Mesenchymal stem cell (in vitro differentiated cells and primary cell): ENCODE measurements around the gene ATOX1.

ENCODE experiments used
- DNase-seq: peaks from one replicate; pipeline ENCODE4 v3.0.0-alpha.2; 2013
- H2AFZ ChIP-seq: one replicate; pipeline ENCODE4 v1.6.1; 2013; ENCODE audit warnings: low read depth, mild to moderate bottlenecking, control low read depth, inconsistent platforms, low read length, moderate library complexity
- H2AK5ac ChIP-seq: 2 replicates; pipeline ENCODE4 v1.6.1; 2013; ENCODE audit warnings: low read length, moderate library complexity, mild to moderate bottlenecking, inconsistent platforms; ENCODE audit not compliant: severe bottlenecking
- H2BK120ac ChIP-seq: one replicate; pipeline ENCODE4 v1.6.1; 2013; ENCODE audit warnings: low read depth, mild to moderate bottlenecking, inconsistent platforms, low read length, moderate library complexity
- H2BK12ac ChIP-seq, 2 experiments: one replicate each; pipeline ENCODE4 v1.6.1; 2013; ENCODE audit warnings: inconsistent platforms in 2 of 2, low read length in 2 of 2, mild to moderate bottlenecking in 2 of 2, moderate library complexity in 2 of 2, control low read depth in 1 of 2
- H2BK15ac ChIP-seq: one replicate; pipeline ENCODE4 v1.6.1; 2013; ENCODE audit warnings: mild to moderate bottlenecking, low read depth, inconsistent platforms; ENCODE audit not compliant: poor library complexity, severe bottlenecking
- H2BK5ac ChIP-seq: 2 replicates; pipeline ENCODE4 v1.6.1; 2013; ENCODE audit warnings: low read depth, mild to moderate bottlenecking, low read length, control low read depth, inconsistent platforms; ENCODE audit not compliant: poor library complexity, severe bottlenecking
- H3K14ac ChIP-seq, 2 experiments: one replicate each; pipeline ENCODE4 v1.6.1; 2013; ENCODE audit warnings: inconsistent platforms in 2 of 2, low read length in 2 of 2, control low read depth in 1 of 2, mild to moderate bottlenecking in 1 of 2, moderate library complexity in 1 of 2
- H3K18ac ChIP-seq, 2 experiments: one replicate each; pipeline ENCODE4 v1.6.1; 2013; ENCODE audit warnings: inconsistent platforms in 2 of 2, low read length in 2 of 2, control low read depth in 1 of 2, low read depth in 1 of 2, mild to moderate bottlenecking in 1 of 2
- H3K23ac ChIP-seq, 2 experiments: one replicate each; pipeline ENCODE4 v1.6.1; 2013; ENCODE audit warnings: inconsistent platforms in 2 of 2, low read length in 2 of 2, mild to moderate bottlenecking in 2 of 2, moderate library complexity in 2 of 2, control low read depth in 1 of 2
- H3K27ac ChIP-seq: 2 replicates; pipeline ENCODE4 v1.5.1; 2013; ENCODE audit warnings: mild to moderate bottlenecking, moderate library complexity, low read length, control low read depth, inconsistent platforms; ENCODE audit not compliant: poor library complexity, severe bottlenecking
- H3K27me3 ChIP-seq, 2 experiments: 2 replicates each; pipeline versions ENCODE4 v1.6.1 to v1.7.0; 2013; ENCODE audit warnings: low read length in 2 of 2, mild to moderate bottlenecking in 2 of 2, moderate library complexity in 2 of 2, control low read depth in 1 of 2, inconsistent platforms in 1 of 2; ENCODE audit not compliant: control insufficient read depth in 1 of 2, insufficient read depth in 1 of 2
- H3K36me3 ChIP-seq, 2 experiments: 2 replicates each; pipeline versions ENCODE4 v1.6.1 to v1.7.0; 2013; ENCODE audit warnings: low read length in 2 of 2, control low read depth in 1 of 2, inconsistent platforms in 1 of 2, low read depth in 1 of 2, mild to moderate bottlenecking in 1 of 2; ENCODE audit not compliant: insufficient read depth in 2 of 2, control insufficient read depth in 1 of 2
- H3K4ac ChIP-seq, 2 experiments: one replicate each; pipeline ENCODE4 v1.6.1; 2013; ENCODE audit warnings: inconsistent platforms in 2 of 2, low read length in 2 of 2, mild to moderate bottlenecking in 2 of 2, moderate library complexity in 2 of 2, control low read depth in 1 of 2, low read depth in 1 of 2
- H3K4me1 ChIP-seq: 2 replicates; pipeline ENCODE4 v1.6.1; 2013; ENCODE audit warnings: low read depth, low read length, control low read depth; ENCODE audit not compliant: control insufficient read depth, insufficient read depth
- H3K4me2 ChIP-seq: 2 replicates; pipeline ENCODE4 v1.6.1; 2013; ENCODE audit warnings: low read length, mild to moderate bottlenecking, inconsistent platforms; ENCODE audit not compliant: poor library complexity, severe bottlenecking
- H3K4me3 ChIP-seq, 2 experiments: 2 replicates each; pipeline versions ENCODE4 v1.5.1 to v1.7.0; 2013; ENCODE audit warnings: low read length in 2 of 2, mild to moderate bottlenecking in 2 of 2, control low read depth in 1 of 2, low read depth in 1 of 2; ENCODE audit not compliant: insufficient read depth in 1 of 2
- H3K79me1 ChIP-seq: replicated peaks from 2 replicates; pipeline ENCODE4 v1.6.1; 2013; ENCODE audit warnings: mild to moderate bottlenecking, control low read depth, low read length, inconsistent platforms; ENCODE audit not compliant: poor library complexity, severe bottlenecking
- H3K9ac ChIP-seq: 2 replicates; pipeline ENCODE4 v1.7.0; 2013; ENCODE audit warnings: mild to moderate bottlenecking, low read length, moderate library complexity
- H3K9me3 ChIP-seq: 2 replicates; pipeline ENCODE4 v1.7.0; 2013; ENCODE audit warnings: mild to moderate bottlenecking, low read length; ENCODE audit not compliant: control insufficient read depth
- H4K8ac ChIP-seq: one replicate; pipeline ENCODE4 v1.6.1; 2013; ENCODE audit warnings: inconsistent platforms, mild to moderate bottlenecking, low read length, moderate library complexity
- H4K91ac ChIP-seq: one replicate; pipeline ENCODE4 v1.6.1; 2013; ENCODE audit warnings: mild to moderate bottlenecking, low read length, inconsistent platforms
- WGBS: methylation state at CpG from one replicate; pipeline ENCODE4 v1.1.7; 2013; ENCODE audit warnings: mixed read lengths; 5-methylcytosine and 5-hydroxymethylcytosine counted together

Gene ATOX1

GRCh38 chr5:151770383-151771258 is 12.2 kb upstream of the ATOX1 start:
- no peaks in the 10 kb centered on the region for H3K27me3 ChIP-seq
- H3K79me1 ChIP-seq = peaks cover 4% of the 10 kb centered on the region
- peak overlapping the region; percentile 90 for H2BK5ac ChIP-seq
- H3K4me2 ChIP-seq = peak overlapping the region; percentile 76
- WGBS = 9% methylated on average over 74 of the region's 75 CpGs
- H2AFZ ChIP-seq = peak overlapping the region; percentile 84
- no peaks in the 10 kb centered on the region for H3K36me3 ChIP-seq
- H2BK12ac ChIP-seq = no peak overlapping the region
- H3K4me1 ChIP-seq = peaks cover 6% of the 10 kb centered on the region
- no peaks in the 10 kb centered on the region for H3K9me3 ChIP-seq
- H4K91ac ChIP-seq = peak overlapping the region; percentile 99
- peak overlapping the region; percentile 99 for H3K9ac ChIP-seq
- peak overlapping the region; percentile 55 for H2AK5ac ChIP-seq
- peak overlapping the region in 1 of 2 experiments; percentile 91 for H3K14ac ChIP-seq
- peak overlapping the region; percentile 87 to 99 for H3K18ac ChIP-seq
- H4K8ac ChIP-seq = peak overlapping the region; percentile 99
- peak overlapping the region; percentile 58 to 82 for H3K4me3 ChIP-seq
- DNase-seq = peak; percentile 75
- peak overlapping the region in 1 of 2 experiments; percentile 23 for H3K23ac ChIP-seq
- peak overlapping the region; percentile 96 to 97 for H3K4ac ChIP-seq
- peak overlapping the region; percentile 93 for H2BK120ac ChIP-seq
- peak overlapping the region; percentile 60 for H2BK15ac ChIP-seq
- peak overlapping the region; percentile 97 for H3K27ac ChIP-seq

GRCh38 chr5:151766975-151767374 is 8.5 kb upstream of the ATOX1 start:
- Histone ChIP-seq H3K9ac (no peak overlapping the region), H3K23ac (no peak overlapping the region), H3K27me3 (no peaks in the 10 kb centered on the region), H3K14ac (no peak overlapping the region), H3K36me3 (no peaks in the 10 kb centered on the region), H3K4me2 (no peak overlapping the region), H2BK15ac (no peak overlapping the region), H2BK12ac (no peak overlapping the region), H2BK120ac (no peak overlapping the region), H4K8ac (no peak overlapping the region), H2BK5ac (no peak overlapping the region), H3K79me1 (peaks cover 5% of the 10 kb centered on the region), H2AFZ (no peak overlapping the region), H3K4ac (no peak overlapping the region), H3K4me1 (peaks cover 6% of the 10 kb centered on the region), H3K18ac (no peak overlapping the region), H3K27ac (no peak overlapping the region), H3K4me3 (no peak overlapping the region), H4K91ac (no peak overlapping the region), H2AK5ac (no peak overlapping the region), H3K9me3 (no peaks in the 10 kb centered on the region)
- DNase-seq = no peak

GRCh38 chr5:151764801-151765200 is 6.4 kb upstream of the ATOX1 start:
- H3K23ac ChIP-seq = no peak overlapping the region
- H4K91ac ChIP-seq = no peak overlapping the region
- H4K8ac ChIP-seq = no peak overlapping the region
- H3K18ac ChIP-seq = no peak overlapping the region
- H3K4me3 ChIP-seq = no peak overlapping the region
- no peak overlapping the region for H3K4ac ChIP-seq
- no peak overlapping the region for H2BK15ac ChIP-seq
- H3K27ac ChIP-seq = no peak overlapping the region
- H3K14ac ChIP-seq = no peak overlapping the region
- DNase-seq = no peak
- no peaks in the 10 kb centered on the region for H3K4me1 ChIP-seq
- no peak overlapping the region for H3K9ac ChIP-seq
- no peak overlapping the region for H3K4me2 ChIP-seq
- no peaks in the 10 kb centered on the region for H3K36me3 ChIP-seq
- no peak overlapping the region for H2AK5ac ChIP-seq
- H2BK120ac ChIP-seq = no peak overlapping the region
- H3K27me3 ChIP-seq = no peaks in the 10 kb centered on the region
- H2AFZ ChIP-seq = no peak overlapping the region
- H2BK12ac ChIP-seq = no peak overlapping the region
- H3K79me1 ChIP-seq = peaks cover 2% of the 10 kb centered on the region
- no peak overlapping the region for H2BK5ac ChIP-seq
- H3K9me3 ChIP-seq = no peaks in the 10 kb centered on the region

GRCh38 chr5:151758141-151758429 is 346 bp downstream of the ATOX1 start:
- H4K91ac ChIP-seq = no peak overlapping the region
- H3K18ac ChIP-seq = peak overlapping the region; percentile 67 to 71
- no peaks in the 10 kb centered on the region for H3K9me3 ChIP-seq
- no peak overlapping the region for H2AK5ac ChIP-seq
- peak overlapping the region; percentile 97 for H3K9ac ChIP-seq
- peaks cover 0 to 8% of the 10 kb centered on the region in 2 experiments for H3K36me3 ChIP-seq
- no peak overlapping the region for H3K27ac ChIP-seq
- H3K4ac ChIP-seq = peak overlapping the region in 1 of 2 experiments; percentile 43
- H3K4me1 ChIP-seq = peaks cover 7% of the 10 kb centered on the region
- no peak overlapping the region for H2AFZ ChIP-seq
- H3K23ac ChIP-seq = no peak overlapping the region
- no peak overlapping the region for H2BK15ac ChIP-seq
- no peak for DNase-seq
- H3K27me3 ChIP-seq = no peaks in the 10 kb centered on the region
- peak overlapping the region; percentile 70 for H3K4me2 ChIP-seq
- H3K14ac ChIP-seq = peak overlapping the region in 1 of 2 experiments; percentile 48
- no peak overlapping the region for H2BK120ac ChIP-seq
- H2BK12ac ChIP-seq = no peak overlapping the region
- no peak overlapping the region for H4K8ac ChIP-seq
- peaks cover 20% of the 10 kb centered on the region for H3K79me1 ChIP-seq
- no peak overlapping the region for H2BK5ac ChIP-seq
- 0% methylated on average over 10 of the region's 11 CpGs for WGBS
- H3K4me3 ChIP-seq = peak overlapping the region; percentile 79 to 90
